Uterus (tissue), 2 donors: Measurements from ENCODE around the gene AGXT.

Experiments
- CTCF ChIP-seq, 4 experiments: fragments of 200-600 bp in 2 of 4; fragments of 450-650 bp in 2 of 4; sonication (generic) in 2 of 4; IDR thresholded peaks; one replicate each; pipeline ENCODE4 v1.5.1; 2016 to 2019; ENCODE audit warnings: antibody characterized with exemption in 4 of 4, mild to moderate bottlenecking in 2 of 4, moderate library complexity in 1 of 4
- POLR2A ChIP-seq, 2 donors: fragments of 450-650 bp; IDR thresholded peaks; one replicate each; pipeline ENCODE4 v1.6.1; 2016; ENCODE audit warnings: antibody characterized with exemption in 2 of 2, mild to moderate bottlenecking in 1 of 2, moderate library complexity in 1 of 2

- TF ChIP-seq CTCF (IDR thresholded peaks at IDR 0.05) = no peak
- no peak for TF ChIP-seq POLR2A (IDR thresholded peaks at IDR 0.05)
These were observed 31.7 kb upstream of the AGXT start for GRCh38 chr2:240836781-240837467.
